NCI-H524 treated with DMSO at 0.1 percent for 48 hours (cell line): ENCODE results near the gene DBR1.

Experiments
- DNase-seq: peaks from one replicate; lab custom pipeline; 2025; lab: John Stamatoyannopoulos, UW

The DBR1 gene

GRCh38 chr3:138118612-138119422 is 55.9 kb downstream of the DBR1 start:
- peak; percentile 34 for DNase-seq

GRCh38 chr3:138114988-138115971 is 59.4 kb downstream of the DBR1 start, which contains the start of gene DZIP1L:
Gene DZIP1L (minus strand): TSS chr3:138115608. CDS start chr3:138103971, 11,637 bp downstream.
- peak; percentile 51 for DNase-seq

DNA sequence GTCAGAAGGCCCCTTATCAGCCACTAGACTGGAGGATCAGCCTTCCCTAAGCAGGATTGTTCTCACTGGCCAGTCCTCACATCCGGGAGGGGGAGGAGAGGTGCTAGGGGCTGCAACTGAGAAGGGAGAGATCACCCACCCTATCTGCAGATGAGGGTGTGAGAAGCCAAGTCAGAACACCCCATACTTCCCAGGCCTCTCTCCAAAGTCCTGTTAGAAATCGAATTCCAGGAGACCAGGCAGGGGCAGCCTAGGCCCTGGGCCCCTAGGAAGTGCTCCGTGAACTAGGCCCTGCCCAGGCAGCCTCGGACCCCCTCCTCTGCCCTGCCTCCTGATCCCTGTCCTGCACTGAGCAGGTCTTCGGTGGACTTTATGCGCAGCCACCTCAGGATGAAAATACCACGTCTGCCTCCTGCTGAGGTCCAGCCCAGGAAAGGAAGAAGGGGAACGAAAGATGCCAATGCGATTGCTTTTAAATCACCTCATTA is 60.2 kb downstream of the DBR1 start:
- no peak for DNase-seq

DNA sequence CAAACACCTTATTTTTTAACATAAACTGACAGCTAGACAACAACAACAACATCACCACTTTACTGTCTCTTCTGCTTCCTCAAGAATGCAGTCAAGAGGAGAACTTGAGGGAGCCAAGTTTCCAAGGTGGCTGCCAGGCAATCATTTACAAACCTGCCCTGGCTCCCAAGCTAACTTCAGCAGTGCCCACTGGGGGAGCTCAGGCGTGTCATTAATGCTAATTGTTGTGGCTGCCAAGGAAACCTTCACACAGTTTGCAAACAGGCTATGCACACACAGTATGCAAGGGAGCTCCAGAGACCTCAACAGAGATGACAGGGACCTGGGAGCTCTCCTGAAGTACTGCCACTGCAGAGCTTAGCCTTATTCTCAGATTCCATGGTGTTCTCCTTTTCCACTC is 61.4 kb downstream of the DBR1 start:
- no peak for DNase-seq

DNA sequence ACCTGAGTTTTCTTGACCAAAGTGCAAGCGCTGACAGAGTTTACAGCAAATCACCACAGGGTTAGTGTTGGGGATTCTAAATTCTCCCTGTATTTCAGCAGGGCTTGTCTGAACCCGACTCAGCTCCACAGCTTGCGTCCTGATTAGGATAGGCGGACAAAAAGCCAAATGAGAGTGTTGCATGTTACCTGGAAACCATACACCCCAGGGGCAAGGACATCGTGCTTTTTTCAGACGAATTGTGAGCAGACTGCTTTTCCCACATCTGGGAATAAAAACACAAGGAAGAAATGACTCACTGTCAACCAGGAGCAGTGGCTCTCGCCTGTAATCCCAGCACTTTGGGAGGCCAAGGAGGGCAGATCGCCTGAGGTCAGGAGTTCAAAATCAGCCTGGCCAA is 62.4 kb downstream of the DBR1 start:
- DNase-seq = no peak
